Small intestine (tissue), 7 donors: ENCODE measurements around the gene DDAH1. TPM values are rescaled to one million over a fixed set of nuclear protein-coding genes. Genes with fewer than 3 reads are reported as not detected.

ENCODE experiments used
- DNase-seq, 2 donors: peaks; one replicate each; pipeline versions ENCODE4 v3.0.0 to v3.0.0-alpha.2; 2013
- FAIRE-seq: peaks from 2 replicates; lab custom pipeline; 2012; peaks lifted over from hg19 to GRCh38; lab: Jason Lieb, UNC
- H3K27ac ChIP-seq, 3 donors: one replicate each; pipeline ENCODE4 v1.5.1; 2013; ENCODE audit warnings: low read length in 2 of 3, mild to moderate bottlenecking in 2 of 3, control low read depth in 1 of 3, inconsistent platforms in 1 of 3, low read depth in 1 of 3, moderate library complexity in 1 of 3
- H3K27me3 ChIP-seq, 3 donors: one replicate each; pipeline ENCODE4 v1.6.1; 2013; ENCODE audit warnings: low read length in 3 of 3, inconsistent platforms in 1 of 3; ENCODE audit not compliant: control insufficient read depth in 3 of 3, insufficient read depth in 3 of 3
- H3K36me3 ChIP-seq, 3 donors: one replicate each; pipeline ENCODE4 v1.6.1; 2013; ENCODE audit warnings: low read length in 3 of 3, inconsistent platforms in 1 of 3, low read depth in 1 of 3, mild to moderate bottlenecking in 1 of 3, moderate library complexity in 1 of 3; ENCODE audit not compliant: control insufficient read depth in 3 of 3, insufficient read depth in 2 of 3
- H3K4me1 ChIP-seq, 3 donors: one replicate each; pipeline ENCODE4 v1.6.1; 2013; ENCODE audit warnings: low read length in 2 of 3, inconsistent platforms in 1 of 3, low read depth in 1 of 3, mild to moderate bottlenecking in 1 of 3, moderate library complexity in 1 of 3; ENCODE audit not compliant: control insufficient read depth in 3 of 3, insufficient read depth in 2 of 3
- H3K4me3 ChIP-seq, 3 donors: one replicate each; pipeline ENCODE4 v1.5.1; 2013; ENCODE audit warnings: low read length in 3 of 3, control low read depth in 1 of 3, inconsistent platforms in 1 of 3, low read depth in 1 of 3, mild to moderate bottlenecking in 1 of 3, moderate library complexity in 1 of 3
- H3K9me3 ChIP-seq, 2 donors: one replicate each; pipeline ENCODE4 v1.6.1; 2013; ENCODE audit warnings: low read depth in 1 of 2, low read length in 1 of 2; ENCODE audit not compliant: control insufficient read depth in 2 of 2, insufficient read depth in 1 of 2
- WGBS, 3 donors: extraction: QIAGEN DNeasy Blood & Tissue Kit; methylation state at CpG; one replicate each; pipeline ENCODE4 v1.1.7; 2013; 5-methylcytosine and 5-hydroxymethylcytosine counted together
- polyA plus RNA-seq, 4 donors: library from polyadenylated mRNA; stranded (reverse) in 3 of 4; unstranded in 1 of 4; fragments of 200-250 nt in 3 of 4; fragments of 120-200 nt in 1 of 4; gene quantifications; one replicate each; pipeline versions ENCODE4 v1.2.1 to v1.2.3, GENCODE V29; 2013
- donor health status: healthy with polysubstance abuse.
- donor health status: control.
- donor health status: control.
- donor health status: Bipolar disorder and iron deficiency.
- donor health status: healthy.

Gene DDAH1
- polyA plus RNA-seq, 4 donors, result 21.9 to 130 (median 46.7) TPM

GRCh38 chr1:85321237-85321964 is 143.6 kb downstream of the DDAH1 start:
- DNase-seq (no peak), FAIRE-seq (no peak)
- 80 to 87% (median 85%) methylated on average over 7 of the region's 7 CpGs for WGBS, 3 donors
- Histone ChIP-seq H3K27me3 (no peaks in the 10 kb centered on the region), H3K27ac (no peak overlapping the region), H3K9me3 (no peaks in the 10 kb centered on the region), H3K4me1 (peaks cover 0 to 4% (median 0%) of the 10 kb centered on the region in 3 donors), H3K4me3 (no peak overlapping the region), H3K36me3 (peaks cover 0 to 22% (median 2%) of the 10 kb centered on the region in 3 donors)

DNA sequence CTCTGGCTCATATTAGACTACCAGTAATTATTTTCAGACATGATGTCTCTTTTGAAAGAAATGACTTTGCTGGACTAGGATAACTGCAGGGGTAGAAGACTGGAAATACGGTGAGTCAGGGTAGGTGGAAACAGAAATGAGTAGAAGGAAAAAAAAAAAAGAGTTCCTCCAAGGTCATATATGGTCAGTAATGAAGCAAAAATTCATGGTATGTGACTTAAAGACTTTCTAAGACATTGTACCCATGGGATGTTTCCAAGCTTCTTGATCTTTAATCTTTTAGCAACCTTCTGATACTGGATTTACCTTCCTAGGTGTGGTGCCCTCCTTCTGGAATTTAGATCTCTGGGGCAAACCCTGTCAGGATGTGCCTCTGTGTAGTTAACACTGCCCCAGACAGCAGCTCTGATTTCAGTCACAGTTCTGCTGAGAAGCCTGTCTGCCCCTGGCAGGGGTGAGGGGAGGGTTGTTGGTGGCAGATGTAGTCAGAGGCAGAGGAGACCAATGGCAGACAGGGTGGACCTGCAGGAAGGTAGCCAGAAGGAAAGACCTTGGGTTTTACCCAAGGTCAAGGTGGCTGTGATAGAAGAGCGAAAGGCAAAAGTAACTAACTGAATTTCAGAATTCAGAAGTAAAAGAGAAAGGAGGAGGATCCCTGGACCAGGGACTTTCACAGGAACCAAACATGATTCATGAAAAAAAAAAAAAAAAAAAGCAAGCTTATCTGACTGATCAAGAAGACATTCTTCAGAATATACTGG is 144.4 kb downstream of the DDAH1 start:
- WGBS, 3 donors, result 81 to 94% (median 84%) methylated on average over 2 of the region's 2 CpGs
- Histone ChIP-seq H3K27me3 (no peaks in the 10 kb centered on the region), H3K4me1 (no peaks in the 10 kb centered on the region), H3K27ac (peak overlapping the region in 1 of 3 donors; percentile 18), H3K36me3 (peaks cover 0 to 22% (median 2%) of the 10 kb centered on the region in 3 donors), H3K9me3 (no peaks in the 10 kb centered on the region), H3K4me3 (no peak overlapping the region)
- FAIRE-seq, result no peak
- DNase-seq, result no peak

- WGBS, 3 donors, result 79 to 82% (median 81%) methylated on average over 4 of the region's 4 CpGs
- H3K27ac ChIP-seq, result no peak overlapping the region
- FAIRE-seq (no peak), DNase-seq (no peak)
- H3K27me3 ChIP-seq, result no peaks in the 10 kb centered on the region
- H3K4me3 ChIP-seq, result no peak overlapping the region
- no peaks in the 10 kb centered on the region for H3K9me3 ChIP-seq
- H3K36me3 ChIP-seq, result peaks cover 0 to 22% (median 2%) of the 10 kb centered on the region in 3 donors
- H3K4me1 ChIP-seq, result no peaks in the 10 kb centered on the region
These were observed 145.0 kb downstream of the DDAH1 start for GRCh38 chr1:85319931-85320330.

- Histone ChIP-seq H3K9me3 (no peaks in the 10 kb centered on the region), H3K36me3 (peaks cover 0 to 22% (median 2%) of the 10 kb centered on the region in 3 donors), H3K27me3 (no peaks in the 10 kb centered on the region), H3K27ac (no peak overlapping the region), H3K4me1 (no peaks in the 10 kb centered on the region), H3K4me3 (no peak overlapping the region)
- DNase-seq, result no peak
- FAIRE-seq, result no peak
- 68 to 92% (median 78%) methylated on average over 3 of the region's 3 CpGs for WGBS, 3 donors
These were observed 145.5 kb downstream of the DDAH1 start for GRCh38 chr1:85319491-85319890.

- Histone ChIP-seq H3K4me3 (no peak overlapping the region), H3K4me1 (no peaks in the 10 kb centered on the region), H3K27me3 (no peaks in the 10 kb centered on the region), H3K36me3 (peaks cover 0 to 15% (median 0%) of the 10 kb centered on the region in 3 donors), H3K9me3 (no peaks in the 10 kb centered on the region), H3K27ac (no peak overlapping the region)
- 89 to 97% (median 94%) methylated on average over 1 of the region's 1 CpG for WGBS, 3 donors
- FAIRE-seq (no peak), DNase-seq (no peak)
These were observed 146.7 kb downstream of the DDAH1 start for GRCh38 chr1:85318217-85318616.

DNA sequence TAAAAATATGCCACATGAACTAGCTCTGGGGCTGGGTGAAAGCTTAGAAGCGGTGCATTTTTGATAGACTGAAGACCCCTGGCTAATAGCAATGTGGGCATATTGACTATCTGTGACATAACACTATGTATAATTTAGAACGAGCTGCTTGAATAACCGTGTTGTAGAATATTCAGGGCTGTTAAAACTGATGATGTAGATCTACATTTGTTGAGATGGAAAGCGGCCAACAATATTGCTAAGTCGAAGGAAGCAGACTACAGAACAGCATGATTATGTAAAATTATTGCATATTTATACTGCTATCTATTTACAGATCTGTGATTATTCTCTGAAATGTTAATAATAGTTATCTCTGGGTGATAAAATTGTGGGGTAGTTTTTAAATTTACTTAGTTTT is 147.4 kb downstream of the DDAH1 start:
- Histone ChIP-seq H3K36me3 (peaks cover 0 to 14% (median 0%) of the 10 kb centered on the region in 3 donors), H3K9me3 (no peaks in the 10 kb centered on the region), H3K4me1 (no peaks in the 10 kb centered on the region), H3K27ac (no peak overlapping the region), H3K27me3 (no peaks in the 10 kb centered on the region), H3K4me3 (no peak overlapping the region)
- no peak for DNase-seq
- WGBS, 3 donors, result 74 to 88% (median 79%) methylated on average over 5 of the region's 5 CpGs
- no peak for FAIRE-seq

GRCh38 chr1:85316321-85316720 is 148.6 kb downstream of the DDAH1 start:
- Histone ChIP-seq H3K27me3 (no peaks in the 10 kb centered on the region), H3K4me3 (no peak overlapping the region), H3K4me1 (no peaks in the 10 kb centered on the region), H3K9me3 (no peaks in the 10 kb centered on the region), H3K36me3 (peaks cover 0 to 9% (median 0%) of the 10 kb centered on the region in 3 donors), H3K27ac (no peak overlapping the region)
- DNase-seq (no peak), FAIRE-seq (no peak)
- WGBS, 3 donors, result 92 to 98% (median 93%) methylated on average over 2 of the region's 2 CpGs

GRCh38 chr1:85315789-85316188 is 149.2 kb downstream of the DDAH1 start:
- FAIRE-seq (no peak), DNase-seq (no peak)
- Histone ChIP-seq H3K27me3 (no peaks in the 10 kb centered on the region), H3K4me3 (no peak overlapping the region), H3K4me1 (no peaks in the 10 kb centered on the region), H3K27ac (no peak overlapping the region), H3K36me3 (peaks cover 0 to 7% (median 0%) of the 10 kb centered on the region in 3 donors), H3K9me3 (no peaks in the 10 kb centered on the region)
- WGBS, 3 donors, result 76 to 84% (median 78%) methylated on average over 8 of the region's 8 CpGs
